HG03139 (cell line): ENCODE results near the gene TNIK.
"Not testable (repeated sequence)": the region's sequence is repeated elsewhere in the genome, so short reads cannot be mapped to it uniquely, and the experiment has no call there.

Source experiments
- ATAC-seq: cut with Tn5 transposase; IDR thresholded peaks from one replicate; pipeline ENCODE4 v1.9.1; 2021; ENCODE audit not compliant: unreplicated experiment

TNIK gene

GRCh38 chr3:171262431-171262830 is 197.8 kb downstream of the TNIK start:
- no peak for ATAC-seq

GRCh38 chr3:171261487-171261886 is 198.7 kb downstream of the TNIK start:
- ATAC-seq = no peak

GRCh38 chr3:171260899-171261298 is 199.3 kb downstream of the TNIK start:
- no peak for ATAC-seq

GRCh38 chr3:171260466-171260865 is 199.7 kb downstream of the TNIK start:
- ATAC-seq = no peak

GRCh38 chr3:171258316-171258715 is 201.9 kb downstream of the TNIK start:
- ATAC-seq = no peak

GRCh38 chr3:171257251-171258203 is 202.7 kb downstream of the TNIK start:
- ATAC-seq = peak; percentile 51

GRCh38 chr3:171256445-171257250 is 203.6 kb downstream of the TNIK start:
- no peak for ATAC-seq

GRCh38 chr3:171255236-171255806 is 204.9 kb downstream of the TNIK start:
- ATAC-seq = peak; percentile 55

- ATAC-seq = no peak
Measured at GRCh38 chr3:171254315-171254714, 205.9 kb downstream of the TNIK start.

GRCh38 chr3:171251835-171252234 is 208.4 kb downstream of the TNIK start:
- no peak for ATAC-seq

- ATAC-seq = no peak
Measured at GRCh38 chr3:171250444-171250843, 209.8 kb downstream of the TNIK start.

GRCh38 chr3:171249245-171249644 is 211.0 kb downstream of the TNIK start:
- peak; percentile 10 for ATAC-seq

GRCh38 chr3:171248426-171249111 is 211.6 kb downstream of the TNIK start:
- ATAC-seq = peak; percentile 52

GRCh38 chr3:171245796-171246765 is 214.1 kb downstream of the TNIK start:
- ATAC-seq = no peak

- ATAC-seq = no peak
Measured at GRCh38 chr3:171242951-171243350, 217.3 kb downstream of the TNIK start.

GRCh38 chr3:171242170-171242569 is 218.0 kb downstream of the TNIK start:
- ATAC-seq = no peak

GRCh38 chr3:171241655-171242054 is 218.6 kb downstream of the TNIK start:
- not testable (repeated sequence) for ATAC-seq

GRCh38 chr3:171240504-171240835 is 219.7 kb downstream of the TNIK start:
- no peak for ATAC-seq

GRCh38 chr3:171239757-171240503 is 220.3 kb downstream of the TNIK start:
- no peak for ATAC-seq
